Activated CD8-positive, alpha-beta T cell treated with anti-CD3 and anti-CD28 coated beads for 36 hours (primary cell): Measurements from ENCODE around the gene COA5. TPM values are rescaled to one million over a fixed set of nuclear protein-coding genes. Genes with fewer than 3 reads are reported as not detected.
A peak's percentile ranks its signal among the peaks of the same experiment; 100 is the strongest.

ENCODE experiments used
- ATAC-seq: fragments of 200-7000 bp; cut with Tn5 transposase; one replicate; pipeline ENCODE4 v1.10.0; 2021; ENCODE audit warnings: mild to moderate bottlenecking, moderate library complexity
- CTCF ChIA-PET: fragments of 350-600 bp; sonication (Branson Sonifier 250); formaldehyde crosslinking; loops from one replicate; lab custom pipeline; 2021; ENCODE audit warnings: antibody characterized with exemption; lab: Charles Lee
- POLR2A ChIA-PET: fragments of 350-600 bp; sonication (Branson Sonifier 250); formaldehyde crosslinking; loops from one replicate; lab custom pipeline; 2021; ENCODE audit warnings: antibody characterized with exemption; lab: Charles Lee
- DNase-seq: peaks from one replicate; pipeline ENCODE4 v3.0.0-alpha.2; 2020
- H3K27ac Mint-ChIP-seq: one replicate; pipeline ENCODE4 v1.8.0; 2021; ENCODE audit warnings: mild to moderate bottlenecking, mixed read lengths
- H3K27me3 Mint-ChIP-seq: one replicate; pipeline ENCODE4 v1.8.0; 2021; ENCODE audit warnings: mixed read lengths
- H3K36me3 Mint-ChIP-seq: one replicate; pipeline ENCODE4 v1.8.0; 2021; ENCODE audit warnings: low read depth, mixed read lengths
- H3K4me1 Mint-ChIP-seq: one replicate; pipeline ENCODE4 v1.8.0; 2021; ENCODE audit warnings: low read depth, mixed read lengths
- H3K4me3 Mint-ChIP-seq: one replicate; pipeline ENCODE4 v1.8.0; 2021; ENCODE audit warnings: mild to moderate bottlenecking, moderate library complexity, mixed read lengths
- H3K9me3 Mint-ChIP-seq: one replicate; pipeline ENCODE4 v1.8.0; 2021; ENCODE audit warnings: mixed read lengths
- CTCF ChIP-seq: fragments of 200-600 bp; IDR thresholded peaks from one replicate; pipeline ENCODE4 v1.8.0; 2022; ENCODE audit warnings: antibody characterized with exemption, mild to moderate bottlenecking
- intact Hi-C: fragments of 100-400 bp; cut with micrococcal nuclease; formaldehyde crosslinking; loops from one replicate; pipeline ENCODE4 v1.10.0; 2022
- total RNA-seq, 2 experiments: library from RNA; stranded (reverse); gene quantifications; one replicate each; pipeline ENCODE4 v1.2.3, GENCODE V29; 2021

The COA5 gene
- total RNA-seq, 2 experiments from 2014 or later, result 27.5 to 32.7 TPM

- POLR2A ChIA-PET, result no interaction called here
- H3K4me3 Mint-ChIP-seq, result peak overlapping the region; percentile 44
Observed at GRCh38 chr2:98551316-98551715, 57.0 kb downstream of the COA5 start.

GRCh38 chr2:98550165-98550564, 58.1 kb downstream of the COA5 start:
- no peak for TF ChIP-seq CTCF
- ATAC-seq (no peak), DNase-seq (no peak)
- intact Hi-C loops, result no loop called here
- Mint-ChIP-seq H3K36me3 (peaks cover 42% of the 10 kb centered on the region), H3K27me3 (no peaks in the 10 kb centered on the region), H3K27ac (peak overlapping the region; percentile 77), H3K4me1 (peaks cover 56% of the 10 kb centered on the region), H3K9me3 (no peaks in the 10 kb centered on the region), H3K4me3 (no peak overlapping the region)
- ChIA-PET CTCF (no interaction called here), POLR2A (no interaction called here)

More at GRCh38 chr2:98551316-98551715, 57.0 kb downstream of the COA5 start:
- peaks cover 68% of the 10 kb centered on the region for H3K4me1 Mint-ChIP-seq
- intact Hi-C loops, result no loop called here
- no peaks in the 10 kb centered on the region for H3K27me3 Mint-ChIP-seq
- CTCF ChIA-PET, result interaction anchor here (0.7 to 0.8 kb wide), 2 partner anchors 35 to 138 kb away, joined by 3 read pairs; no protein-coding TSS in a partner anchor
- no peak for TF ChIP-seq CTCF
- peak; percentile 73 for DNase-seq
- peaks cover 46% of the 10 kb centered on the region for H3K36me3 Mint-ChIP-seq
- no peaks in the 10 kb centered on the region for H3K9me3 Mint-ChIP-seq
- H3K27ac Mint-ChIP-seq, result peak overlapping the region; percentile 84
- peak; percentile 73 for ATAC-seq

Other genes starting within 250 kb of the COA5 start
- gene INPP4A, start 163.7 kb downstream of the COA5 start, total RNA-seq, result 10 to 100 TPM; 46.7 to 46.9 TPM
- 10 to 100 TPM; 24.8 to 28.3 TPM for gene UNC50, start 77 bp upstream of the COA5 start, total RNA-seq
- gene MGAT4A, start 122.6 kb upstream of the COA5 start, total RNA-seq, result 10 to 100 TPM; 57.6 to 59.0 TPM